Immature natural killer cell (primary cell): Measurements from ENCODE around the gene BNC2. TPM values are rescaled to one million over a fixed set of nuclear protein-coding genes. Genes with fewer than 3 reads are reported as not detected.

Experiments used
- DNase-seq, 3 donors: peaks; one replicate each; pipeline ENCODE4 v3.0.0; 2022; ENCODE audit warnings: mixed read lengths in 1 of 3
- H3K27ac Mint-ChIP-seq, 6 donors: one replicate each; pipeline ENCODE4 v1.8.0; 2020; ENCODE audit warnings: mixed read lengths in 6 of 6, mild to moderate bottlenecking in 5 of 6, inconsistent platforms in 4 of 6, moderate library complexity in 3 of 6
- H3K27me3 Mint-ChIP-seq, 3 donors: one replicate each; pipeline ENCODE4 v1.8.0; 2020 to 2021; ENCODE audit warnings: low read depth in 3 of 3, mild to moderate bottlenecking in 3 of 3, mixed read lengths in 3 of 3, moderate library complexity in 3 of 3, inconsistent platforms in 1 of 3
- H3K36me3 Mint-ChIP-seq, 3 donors: one replicate each; pipeline ENCODE4 v1.8.0; 2020; ENCODE audit warnings: mixed read lengths in 3 of 3, inconsistent platforms in 2 of 3, mild to moderate bottlenecking in 2 of 3
- H3K4me1 Mint-ChIP-seq, 2 donors: one replicate each; pipeline ENCODE4 v1.8.0; 2020; ENCODE audit warnings: inconsistent platforms in 2 of 2, mild to moderate bottlenecking in 2 of 2, mixed read lengths in 2 of 2, moderate library complexity in 1 of 2
- H3K4me3 Mint-ChIP-seq, 5 donors: one replicate each; pipeline ENCODE4 v1.8.0; 2020; ENCODE audit warnings: mild to moderate bottlenecking in 5 of 5, mixed read lengths in 5 of 5, inconsistent platforms in 3 of 5, moderate library complexity in 3 of 5
- H3K9me3 Mint-ChIP-seq, 6 donors: one replicate each; pipeline ENCODE4 v1.8.0; 2020; ENCODE audit warnings: mild to moderate bottlenecking in 6 of 6, mixed read lengths in 6 of 6, inconsistent platforms in 4 of 6, moderate library complexity in 3 of 6
- polyA plus RNA-seq, 3 donors: library from polyadenylated mRNA; unstranded; fragments of 300-500 nt; fragmentation: Illumina TruSeq; gene quantifications; one replicate each; pipeline ENCODE4 v1.2.3, GENCODE V29; 2021

BNC2 gene
- polyA plus RNA-seq, 3 donors from 2014 or later: 6.5 to 11.0 (median 7.7) TPM

- Mint-ChIP-seq H3K4me3 (no peak overlapping the region), H3K27ac (no peak overlapping the region), H3K27me3 (peaks cover 1 to 3% (median 2%) of the 10 kb centered on the region in 3 donors), H3K9me3 (peaks cover 0 to 6% (median 0%) of the 10 kb centered on the region in 6 donors), H3K4me1 (no peaks in the 10 kb centered on the region), H3K36me3 (no peaks in the 10 kb centered on the region)
- no peak for DNase-seq
Observed at GRCh38 chr9:16363073-16363781, 507.2 kb downstream of the BNC2 start.

DNA sequence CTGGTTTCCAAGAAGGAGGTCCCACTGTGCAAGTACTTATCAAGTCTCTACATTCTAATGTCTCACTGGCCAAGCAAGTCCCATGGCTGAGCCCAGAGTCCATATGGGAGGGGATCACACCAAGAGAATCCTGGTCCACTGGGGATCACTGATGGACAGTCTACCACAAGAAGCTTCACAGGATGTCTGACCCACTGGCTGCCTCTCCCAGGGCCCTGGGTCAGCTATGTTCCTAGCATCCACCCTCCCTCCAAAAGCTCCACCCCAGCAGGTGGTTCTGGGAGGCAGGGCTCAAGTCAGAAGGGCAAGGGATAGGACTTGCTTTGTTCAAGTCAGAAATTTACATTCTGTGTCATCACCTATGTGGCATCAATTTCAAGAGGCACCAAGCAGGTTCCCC lies 508.5 kb downstream of the BNC2 start:
- DNase-seq: no peak
- no peak overlapping the region for H3K4me3 Mint-ChIP-seq
- no peaks in the 10 kb centered on the region for H3K4me1 Mint-ChIP-seq
- no peaks in the 10 kb centered on the region for H3K36me3 Mint-ChIP-seq
- H3K27ac Mint-ChIP-seq: no peak overlapping the region
- peaks cover 1 to 3% (median 2%) of the 10 kb centered on the region in 3 donors for H3K27me3 Mint-ChIP-seq
- peaks cover 0 to 4% (median 0%) of the 10 kb centered on the region in 6 donors for H3K9me3 Mint-ChIP-seq

DNA sequence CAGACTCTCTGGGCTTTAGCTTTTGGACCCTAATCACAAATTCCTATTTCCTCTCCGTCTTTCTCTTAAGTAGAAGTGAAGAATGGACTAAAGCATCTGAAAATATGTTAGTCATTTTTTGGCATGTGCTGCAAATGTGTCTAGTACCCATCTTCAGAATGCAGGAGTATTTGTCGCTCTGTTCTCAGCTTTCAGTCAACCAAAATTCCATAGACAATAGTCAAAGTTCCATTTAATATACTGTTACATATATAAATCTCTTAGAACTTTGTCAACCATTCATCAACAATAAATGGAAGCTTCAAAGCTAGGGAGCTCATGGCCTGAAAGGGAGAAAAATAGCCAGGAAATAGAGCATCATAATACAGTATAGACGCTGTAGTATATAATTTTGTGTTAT lies 509.4 kb downstream of the BNC2 start:
- peaks cover 0 to 4% (median 0%) of the 10 kb centered on the region in 6 donors for H3K9me3 Mint-ChIP-seq
- DNase-seq: no peak
- H3K4me1 Mint-ChIP-seq: no peaks in the 10 kb centered on the region
- no peak overlapping the region for H3K27ac Mint-ChIP-seq
- no peaks in the 10 kb centered on the region for H3K36me3 Mint-ChIP-seq
- peaks cover 0 to 3% (median 2%) of the 10 kb centered on the region in 3 donors for H3K27me3 Mint-ChIP-seq
- H3K4me3 Mint-ChIP-seq: no peak overlapping the region

DNA sequence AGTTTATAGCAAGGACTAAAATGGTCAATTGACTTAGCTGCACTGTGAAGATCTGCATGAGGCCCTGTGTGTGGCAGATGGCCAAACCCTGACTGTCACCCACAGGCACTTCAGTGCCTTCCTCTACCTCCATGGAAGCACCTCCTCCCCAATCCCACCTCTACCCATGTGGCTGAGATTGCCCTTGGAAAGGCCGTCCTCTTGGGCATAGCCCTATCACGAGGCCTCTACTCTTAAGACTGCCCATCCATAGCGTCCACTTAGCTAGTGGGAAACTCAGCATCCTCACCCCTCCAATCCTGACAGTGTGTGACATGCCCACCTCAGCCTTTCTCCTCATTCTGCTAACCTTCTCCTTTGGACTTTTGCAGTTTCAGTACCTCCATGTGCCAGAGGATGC lies 510.2 kb downstream of the BNC2 start:
- Mint-ChIP-seq H3K9me3 (peaks cover 0 to 2% (median 0%) of the 10 kb centered on the region in 6 donors), H3K4me1 (no peaks in the 10 kb centered on the region), H3K27ac (no peak overlapping the region), H3K27me3 (peaks cover 0 to 3% (median 2%) of the 10 kb centered on the region in 3 donors), H3K36me3 (no peaks in the 10 kb centered on the region), H3K4me3 (no peak overlapping the region)
- DNase-seq: no peak
